ACC112 (cell line): Measurements from ENCODE around the gene SLC28A2.
"Not testable (repeated sequence)": the region's sequence is repeated elsewhere in the genome, so short reads cannot be mapped to it uniquely, and the experiment has no call there.

Source experiments
- H2AFZ ChIP-seq: fragments of 200-600 bp; sonication (generic); one replicate; pipeline ENCODE4 v1.6.0; 2017; ENCODE audit warnings: antibody characterized with exemption, low read length; ENCODE audit not compliant: unreplicated experiment
- H3K27ac ChIP-seq: fragments of 200-600 bp; sonication (generic); 2 replicates; pipeline ENCODE4 v1.5.1; 2014; ENCODE audit warnings: low read depth, mild to moderate bottlenecking, antibody characterized with exemption, low read length, moderate library complexity
- H3K27me3 ChIP-seq: fragments of 200-600 bp; sonication (generic); 2 replicates; pipeline ENCODE4 v1.6.1; 2014; ENCODE audit warnings: mild to moderate bottlenecking, antibody characterized with exemption, low read length, moderate library complexity, mixed read lengths; ENCODE audit not compliant: insufficient read depth
- H3K36me3 ChIP-seq: fragments of 200-600 bp; sonication (generic); 2 replicates; pipeline ENCODE4 v1.6.1; 2016; ENCODE audit warnings: mild to moderate bottlenecking, antibody characterized with exemption, low read length, moderate library complexity, mixed read lengths; ENCODE audit not compliant: insufficient read depth
- H3K4me1 ChIP-seq: fragments of 200-600 bp; sonication (generic); one replicate; pipeline ENCODE4 v1.6.1; 2016; ENCODE audit warnings: low read length, mixed read lengths; ENCODE audit not compliant: insufficient read depth, unreplicated experiment, control insufficient read depth
- H3K4me3 ChIP-seq: fragments of 200-600 bp; sonication (generic); 2 replicates; pipeline ENCODE4 v1.5.1; 2014; ENCODE audit warnings: mild to moderate bottlenecking, low read depth, low read length
- H3K79me2 ChIP-seq: fragments of 200-600 bp; sonication (generic); one replicate; pipeline ENCODE4 v1.6.0; 2016; ENCODE audit warnings: low read length; ENCODE audit not compliant: control insufficient read depth, unreplicated experiment, insufficient read depth

Gene SLC28A2

GRCh38 chr15:45231132-45231531 lies 20.9 kb upstream of the SLC28A2 start:
- Histone ChIP-seq H3K4me1 (no peaks in the 10 kb centered on the region), H3K27ac (no peak overlapping the region), H3K36me3 (no peaks in the 10 kb centered on the region)

GRCh38 chr15:45231864-45232562 lies 20.0 kb upstream of the SLC28A2 start:
- Histone ChIP-seq H3K4me1 (no peaks in the 10 kb centered on the region), H2AFZ (no peak overlapping the region), H3K36me3 (no peaks in the 10 kb centered on the region)

More at GRCh38 chr15:45231132-45231531, 20.9 kb upstream of the SLC28A2 start:
- H3K79me2 ChIP-seq, result no peaks in the 10 kb centered on the region
- H3K4me3 ChIP-seq, result no peak overlapping the region
- peaks cover 48% of the 10 kb centered on the region for H3K27me3 ChIP-seq
- no peak overlapping the region for H2AFZ ChIP-seq

GRCh38 chr15:45234562-45235235 lies 17.3 kb upstream of the SLC28A2 start:
- H3K36me3 ChIP-seq, result no peaks in the 10 kb centered on the region
- H3K4me3 ChIP-seq, result no peak overlapping the region
- H3K79me2 ChIP-seq, result no peaks in the 10 kb centered on the region
- H2AFZ ChIP-seq, result no peak overlapping the region
- H3K27ac ChIP-seq, result no peak overlapping the region
- peaks cover 29% of the 10 kb centered on the region for H3K27me3 ChIP-seq
- H3K4me1 ChIP-seq, result no peaks in the 10 kb centered on the region

More at GRCh38 chr15:45231864-45232562, 20.0 kb upstream of the SLC28A2 start:
- Histone ChIP-seq H3K27ac (no peak overlapping the region), H3K27me3 (peaks cover 41% of the 10 kb centered on the region), H3K4me3 (no peak overlapping the region), H3K79me2 (no peaks in the 10 kb centered on the region)

GRCh38 chr15:45236806-45237205 lies 15.2 kb upstream of the SLC28A2 start:
- H3K36me3 ChIP-seq, H3K79me2 ChIP-seq, H3K27ac ChIP-seq, H2AFZ ChIP-seq, H3K4me1 ChIP-seq, H3K4me3 ChIP-seq: not testable (repeated sequence)
- peaks cover 21% of the 10 kb centered on the region; the same call in 1 of the 2 replicates for H3K27me3 ChIP-seq

- Histone ChIP-seq H3K27ac (no peak overlapping the region), H3K27me3 (peaks cover 8% of the 10 kb centered on the region; the same call in 1 of the 2 replicates)
These were observed 9.7 kb upstream of the SLC28A2 start for GRCh38 chr15:45242289-45242688.

GRCh38 chr15:45249125-45249780 lies 2.8 kb upstream of the SLC28A2 start:
- H3K4me3 ChIP-seq, result no peak overlapping the region
- H3K36me3 ChIP-seq, result no peaks in the 10 kb centered on the region
- H3K4me1 ChIP-seq, result no peaks in the 10 kb centered on the region
- no peaks in the 10 kb centered on the region for H3K27me3 ChIP-seq
- H2AFZ ChIP-seq, result no peak overlapping the region
- H3K27ac ChIP-seq, result no peak overlapping the region
- no peaks in the 10 kb centered on the region for H3K79me2 ChIP-seq

More at GRCh38 chr15:45242289-45242688, 9.7 kb upstream of the SLC28A2 start:
- H3K4me3 ChIP-seq, result no peak overlapping the region
- no peak overlapping the region for H2AFZ ChIP-seq
- no peaks in the 10 kb centered on the region for H3K79me2 ChIP-seq
- H3K4me1 ChIP-seq, result no peaks in the 10 kb centered on the region
- H3K36me3 ChIP-seq, result no peaks in the 10 kb centered on the region

- H3K79me2 ChIP-seq, result no peaks in the 10 kb centered on the region
- no peaks in the 10 kb centered on the region for H3K36me3 ChIP-seq
- no peak overlapping the region for H3K27ac ChIP-seq
- H3K27me3 ChIP-seq, result no peaks in the 10 kb centered on the region
- no peaks in the 10 kb centered on the region for H3K4me1 ChIP-seq
- no peak overlapping the region for H2AFZ ChIP-seq
- no peak overlapping the region for H3K4me3 ChIP-seq
These were observed 1.3 kb downstream of the SLC28A2 start for GRCh38 chr15:45253330-45253729.

GRCh38 chr15:45254405-45254804 lies 2.4 kb downstream of the SLC28A2 start:
- Histone ChIP-seq H3K4me3 (no peak overlapping the region), H2AFZ (no peak overlapping the region), H3K4me1 (no peaks in the 10 kb centered on the region), H3K27ac (no peak overlapping the region), H3K79me2 (no peaks in the 10 kb centered on the region), H3K36me3 (no peaks in the 10 kb centered on the region), H3K27me3 (no peaks in the 10 kb centered on the region)

- not testable (repeated sequence) for H3K27ac ChIP-seq, H3K79me2 ChIP-seq, H3K27me3 ChIP-seq, H3K4me3 ChIP-seq, H3K36me3 ChIP-seq, H2AFZ ChIP-seq, H3K4me1 ChIP-seq
These were observed 2.8 kb downstream of the SLC28A2 start for GRCh38 chr15:45254824-45255223.

- H3K79me2 ChIP-seq, result no peaks in the 10 kb centered on the region
- H3K27ac ChIP-seq, result no peak overlapping the region
- H3K4me3 ChIP-seq, result no peak overlapping the region
- no peaks in the 10 kb centered on the region for H3K36me3 ChIP-seq
- H3K4me1 ChIP-seq, result no peaks in the 10 kb centered on the region
- peaks cover 11% of the 10 kb centered on the region; the same call in 1 of the 2 replicates for H3K27me3 ChIP-seq
- no peak overlapping the region for H2AFZ ChIP-seq
These were observed 7.8 kb downstream of the SLC28A2 start for GRCh38 chr15:45259796-45260195.
